ENCODE results near the gene SHROOM2.
"Not testable (repeated sequence)": the region's sequence is repeated elsewhere in the genome, so short reads cannot be mapped to it uniquely, and the experiment has no call there.

- not testable (repeated sequence) for TF ChIP-seq POLR2A (IDR thresholded peaks at IDR 0.05; ENCODE audit: low read length); GATA1 (IDR thresholded peaks at IDR 0.05; ENCODE audit: low read depth, low read length)
These were observed 23.6 kb downstream of the SHROOM2 start for GRCh38 chrX:9809876-9810275.
